Measurements from ENCODE around the gene UCP2. TPM values are rescaled to one million over a fixed set of nuclear protein-coding genes. Genes with fewer than 3 reads are reported as not detected.

Gene UCP2
- total and polyA plus RNA-seq, 2 donors from 2014 or later = 36.4 to 104 TPM

DNA sequence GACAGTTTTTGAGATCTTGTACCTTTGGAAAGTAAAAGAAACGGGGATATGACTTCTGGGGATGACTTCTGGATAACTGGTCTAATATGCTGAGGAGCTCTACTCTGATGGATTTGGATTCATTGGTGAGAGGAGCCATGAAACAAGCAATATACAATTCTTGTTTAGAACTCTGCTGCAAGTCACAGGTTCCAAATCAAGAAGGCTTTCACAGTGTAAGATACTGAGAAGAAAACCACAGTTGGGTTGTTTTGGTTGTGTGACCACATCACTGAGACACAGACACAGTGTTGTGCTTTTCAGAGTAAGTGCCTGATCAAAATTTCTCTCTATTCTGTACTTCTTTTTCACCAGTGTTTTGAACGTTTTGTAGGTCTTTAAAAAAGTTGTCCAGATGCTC lies 13.1 kb upstream of the UCP2 start:
- FAIRE-seq (no peak), DNase-seq (no peak)
- Histone ChIP-seq H3K36me3 (ENCODE audit: control insufficient read depth in 2 of 3, insufficient read depth in 3 of 3, low read length in 3 of 3) (no peaks in the 10 kb centered on the region), H3K4me1 (ENCODE audit: control insufficient read depth in 2 of 3, insufficient read depth in 2 of 3, low read depth in 1 of 3, low read length in 3 of 3) (no peaks in the 10 kb centered on the region), H3K27ac (ENCODE audit: low read depth in 2 of 2, low read length in 2 of 2) (no peak overlapping the region), H3K27me3 (ENCODE audit: control insufficient read depth, insufficient read depth, low read length) (no peaks in the 10 kb centered on the region), H3K9ac (ENCODE audit: low read length in 3 of 3) (no peak overlapping the region), H3K4me3 (ENCODE audit: low read length in 3 of 3) (no peak overlapping the region), H3K9me3 (ENCODE audit: control insufficient read depth in 2 of 3, insufficient read depth in 1 of 3, low read length in 3 of 3) (no peaks in the 10 kb centered on the region)
- intact Hi-C loops (cut with DNase I) = no loop called here
- TF ChIP-seq, protein P1, sequence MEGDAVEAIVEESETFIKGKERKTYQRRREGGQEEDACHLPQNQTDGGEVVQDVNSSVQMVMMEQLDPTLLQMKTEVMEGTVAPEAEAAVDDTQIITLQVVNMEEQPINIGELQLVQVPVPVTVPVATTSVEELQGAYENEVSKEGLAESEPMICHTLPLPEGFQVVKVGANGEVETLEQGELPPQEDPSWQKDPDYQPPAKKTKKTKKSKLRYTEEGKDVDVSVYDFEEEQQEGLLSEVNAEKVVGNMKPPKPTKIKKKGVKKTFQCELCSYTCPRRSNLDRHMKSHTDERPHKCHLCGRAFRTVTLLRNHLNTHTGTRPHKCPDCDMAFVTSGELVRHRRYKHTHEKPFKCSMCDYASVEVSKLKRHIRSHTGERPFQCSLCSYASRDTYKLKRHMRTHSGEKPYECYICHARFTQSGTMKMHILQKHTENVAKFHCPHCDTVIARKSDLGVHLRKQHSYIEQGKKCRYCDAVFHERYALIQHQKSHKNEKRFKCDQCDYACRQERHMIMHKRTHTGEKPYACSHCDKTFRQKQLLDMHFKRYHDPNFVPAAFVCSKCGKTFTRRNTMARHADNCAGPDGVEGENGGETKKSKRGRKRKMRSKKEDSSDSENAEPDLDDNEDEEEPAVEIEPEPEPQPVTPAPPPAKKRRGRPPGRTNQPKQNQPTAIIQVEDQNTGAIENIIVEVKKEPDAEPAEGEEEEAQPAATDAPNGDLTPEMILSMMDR (IDR thresholded peaks at IDR 0.05; ENCODE audit: borderline replicate concordance, extremely low read depth, insufficient read depth) = no peak

DNA sequence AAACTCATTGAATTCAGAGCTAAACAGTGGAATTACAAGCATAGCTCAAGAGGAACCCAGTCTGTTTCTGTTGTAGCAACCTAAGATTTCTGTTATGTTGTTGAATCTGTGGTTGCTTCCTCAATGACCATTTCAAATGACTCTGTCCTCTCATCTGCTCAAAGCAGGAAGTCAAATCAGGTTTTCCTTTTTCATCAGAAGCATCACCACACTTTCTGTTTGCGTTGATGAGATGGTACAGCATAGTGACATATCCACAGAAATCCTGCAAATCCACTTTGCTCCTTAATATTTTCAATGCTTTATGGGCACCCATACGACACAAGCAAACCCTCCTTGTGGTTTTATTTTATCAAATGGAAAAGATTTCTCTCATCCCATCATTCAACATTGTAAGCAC lies 12.6 kb upstream of the UCP2 start:
- no peak overlapping the region for H3K4me3 ChIP-seq (ENCODE audit: low read length in 3 of 3)
- no peak overlapping the region for H3K27ac ChIP-seq (ENCODE audit: low read depth in 2 of 2, low read length in 2 of 2)
- no peaks in the 10 kb centered on the region for H3K4me1 ChIP-seq (ENCODE audit: control insufficient read depth in 2 of 3, insufficient read depth in 2 of 3, low read depth in 1 of 3, low read length in 3 of 3)
- no peaks in the 10 kb centered on the region for H3K36me3 ChIP-seq (ENCODE audit: control insufficient read depth in 2 of 3, insufficient read depth in 3 of 3, low read length in 3 of 3)
- TF ChIP-seq, protein P1 (IDR thresholded peaks at IDR 0.05; ENCODE audit: borderline replicate concordance, extremely low read depth, insufficient read depth) = no peak
- H3K9me3 ChIP-seq (ENCODE audit: control insufficient read depth in 2 of 3, insufficient read depth in 1 of 3, low read length in 3 of 3) = no peaks in the 10 kb centered on the region
- DNase-seq (no peak), FAIRE-seq (no peak)
- intact Hi-C loops (cut with DNase I) = no loop called here
- no peaks in the 10 kb centered on the region for H3K27me3 ChIP-seq (ENCODE audit: control insufficient read depth, insufficient read depth, low read length)
- H3K9ac ChIP-seq (ENCODE audit: low read length in 3 of 3) = no peak overlapping the region

DNA sequence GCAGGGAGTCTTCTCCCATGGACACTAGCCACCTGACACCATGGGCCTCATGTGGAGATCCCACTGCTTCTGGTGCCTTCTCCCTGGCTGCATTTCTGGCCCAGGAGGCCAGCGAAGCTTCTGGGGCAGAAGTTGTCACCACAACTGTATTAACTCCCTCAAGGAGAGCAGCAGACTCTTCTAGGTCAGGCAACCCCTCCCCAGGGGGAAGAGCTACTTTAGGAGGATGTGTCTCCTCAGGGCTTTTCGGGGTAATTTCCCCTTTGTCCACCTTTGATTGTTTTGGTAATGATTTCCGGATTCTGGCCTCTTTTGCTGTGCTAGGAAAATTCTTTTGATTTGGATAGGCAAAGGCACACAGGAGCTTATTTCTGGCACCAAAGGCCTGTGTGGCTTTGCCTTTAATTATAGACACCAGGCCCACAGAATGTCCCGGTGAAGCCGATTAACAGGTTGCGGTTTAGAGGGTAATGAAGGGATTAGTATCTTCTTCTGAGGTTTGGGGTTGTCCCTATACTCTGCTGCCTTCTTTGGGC lies 8.9 kb upstream of the UCP2 start:
- TF ChIP-seq, protein P1 (IDR thresholded peaks at IDR 0.05; ENCODE audit: borderline replicate concordance, extremely low read depth, insufficient read depth) = no peak
- peak in 2 of 5 donors; percentile 11 to 22 for DNase-seq

DNA sequence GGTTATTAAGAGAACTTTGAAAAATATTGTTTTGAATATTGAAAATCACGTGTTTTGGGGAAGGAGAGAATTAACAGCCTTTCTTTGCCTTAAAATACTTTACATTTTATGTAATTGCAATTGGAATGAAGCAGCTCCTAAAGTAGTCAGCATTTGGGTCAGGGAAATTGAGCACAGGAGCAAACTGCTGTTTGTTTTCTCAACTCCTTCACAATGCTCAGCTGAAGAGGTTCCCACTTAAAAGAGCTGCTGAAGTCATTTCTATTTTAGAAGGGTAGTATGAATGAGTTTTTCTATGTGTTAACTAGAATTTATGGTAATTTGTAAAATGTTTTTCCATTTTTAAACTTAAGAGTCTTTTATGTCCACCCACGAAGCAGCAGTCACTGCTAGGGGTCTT lies 8.1 kb upstream of the UCP2 start:
- H3K36me3 ChIP-seq (ENCODE audit: control insufficient read depth in 2 of 3, insufficient read depth in 3 of 3, low read length in 3 of 3) = no peaks in the 10 kb centered on the region
- no peaks in the 10 kb centered on the region for H3K9me3 ChIP-seq (ENCODE audit: control insufficient read depth in 2 of 3, insufficient read depth in 1 of 3, low read length in 3 of 3)
- no peaks in the 10 kb centered on the region for H3K27me3 ChIP-seq (ENCODE audit: control insufficient read depth, insufficient read depth, low read length)
- FAIRE-seq = no peak
- H3K9ac ChIP-seq (ENCODE audit: low read length in 3 of 3) = no peak overlapping the region
- no peaks in the 10 kb centered on the region for H3K4me1 ChIP-seq (ENCODE audit: control insufficient read depth in 2 of 3, insufficient read depth in 2 of 3, low read depth in 1 of 3, low read length in 3 of 3)
- intact Hi-C loops (cut with DNase I) = no loop called here
- DNase-seq = no peak
- H3K4me3 ChIP-seq (ENCODE audit: low read length in 3 of 3) = no peak overlapping the region
- TF ChIP-seq, protein P1 (IDR thresholded peaks at IDR 0.05; ENCODE audit: borderline replicate concordance, extremely low read depth, insufficient read depth) = no peak
- H3K27ac ChIP-seq (ENCODE audit: low read depth in 2 of 2, low read length in 2 of 2) = no peak overlapping the region

More for the DNA sequence above, 8.9 kb upstream of the UCP2 start:
- no peaks in the 10 kb centered on the region for H3K27me3 ChIP-seq (ENCODE audit: control insufficient read depth, insufficient read depth, low read length)
- H3K9me3 ChIP-seq (ENCODE audit: control insufficient read depth in 2 of 3, insufficient read depth in 1 of 3, low read length in 3 of 3) = no peaks in the 10 kb centered on the region
- no peaks in the 10 kb centered on the region for H3K36me3 ChIP-seq (ENCODE audit: control insufficient read depth in 2 of 3, insufficient read depth in 3 of 3, low read length in 3 of 3)
- FAIRE-seq = no peak
- no peak overlapping the region for H3K9ac ChIP-seq (ENCODE audit: low read length in 3 of 3)
- intact Hi-C loops (cut with DNase I) = no loop called here
- no peak overlapping the region for H3K4me3 ChIP-seq (ENCODE audit: low read length in 3 of 3)
- H3K27ac ChIP-seq (ENCODE audit: low read depth in 2 of 2, low read length in 2 of 2) = no peak overlapping the region
- H3K4me1 ChIP-seq (ENCODE audit: control insufficient read depth in 2 of 3, insufficient read depth in 2 of 3, low read depth in 1 of 3, low read length in 3 of 3) = no peaks in the 10 kb centered on the region
